Measurements from ENCODE around the gene COPS7B. TPM values are rescaled to one million over a fixed set of nuclear protein-coding genes. Genes with fewer than 3 reads are reported as not detected.
A peak's percentile ranks its signal among the peaks of the same experiment; 100 is the strongest.

Gene COPS7B
- total and polyA plus RNA-seq, 4 donors, result 12.1 to 42.0 (median 30.7) TPM

- H3K4me1 ChIP-seq (ENCODE audit: control insufficient read depth in 1 of 2, insufficient read depth in 2 of 2, low read length in 2 of 2), result peaks cover 2 to 5% of the 10 kb centered on the region in 2 donors
- no peak for ATAC-seq (ENCODE audit: low FRiP score)
- 1 to 2% methylated on average over 12 of the region's 12 CpGs for WGBS, 2 donors
These were observed 4.2 kb upstream of the COPS7B start for GRCh38 chr2:231781798-231782726.

GRCh38 chr2:231785413-231785812 is 832 bp upstream of the COPS7B start:
- intact Hi-C loops (cut with DNase I), result loop anchor here in 1 of 2 donors (10.0 kb wide), 1 partner anchor 181 kb away; no protein-coding TSS in a partner anchor
- WGBS, 2 donors, result 87 to 88% methylated on average over 2 of the region's 2 CpGs

More at GRCh38 chr2:231781798-231782726, 4.2 kb upstream of the COPS7B start:
- intact Hi-C loops (cut with DNase I), result loop anchor here (5.0 to 10.0 kb wide), 2 partner anchors 170 to 177 kb away; no protein-coding TSS in a partner anchor
- H3K4me3 ChIP-seq (ENCODE audit: low read length in 2 of 2), result peak overlapping the region; percentile 86 to 93
- peak overlapping the region in 1 of 2 donors; percentile 81 for H3K27ac ChIP-seq (ENCODE audit: low read depth in 1 of 2, low read length in 2 of 2)
- H3K9me3 ChIP-seq (ENCODE audit: control insufficient read depth, low read length), result no peaks in the 10 kb centered on the region
- DNase-seq, result no peak
- H3K36me3 ChIP-seq (ENCODE audit: control insufficient read depth in 1 of 2, insufficient read depth in 2 of 2, low read length in 1 of 2), result no peaks in the 10 kb centered on the region
- no peaks in the 10 kb centered on the region for H3K27me3 ChIP-seq (ENCODE audit: control insufficient read depth in 1 of 2, insufficient read depth in 2 of 2, low read length in 1 of 2)

DNA sequence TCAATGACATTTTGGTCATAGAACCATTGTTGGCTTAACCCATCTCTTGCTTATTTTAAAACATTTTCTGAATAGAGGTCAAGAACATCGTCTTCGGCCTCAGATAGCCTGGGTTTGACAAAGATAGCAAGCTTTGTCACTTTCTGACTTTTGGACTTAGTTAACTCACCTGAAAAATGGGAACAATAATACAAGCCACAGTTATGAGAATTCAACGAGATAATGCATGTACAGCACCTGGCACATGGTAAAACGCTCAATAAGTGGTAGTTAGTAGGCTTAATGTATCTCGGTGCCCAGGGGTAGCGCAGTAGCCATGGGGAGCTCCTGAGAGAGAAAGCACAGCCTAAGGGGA is 446 bp upstream of the COPS7B start:
- DNase-seq (no peak), ATAC-seq (ENCODE audit: low FRiP score) (no peak)
- no peaks in the 10 kb centered on the region for H3K9me3 ChIP-seq (ENCODE audit: control insufficient read depth, low read length)
- intact Hi-C loops (cut with DNase I), result loop anchor here in 1 of 2 donors (10.0 kb wide), 1 partner anchor 181 kb away; no protein-coding TSS in a partner anchor
- no peaks in the 10 kb centered on the region for H3K36me3 ChIP-seq (ENCODE audit: control insufficient read depth in 1 of 2, insufficient read depth in 2 of 2, low read length in 1 of 2)
- no peak overlapping the region for H3K27ac ChIP-seq (ENCODE audit: low read depth in 1 of 2, low read length in 2 of 2)
- H3K4me3 ChIP-seq (ENCODE audit: low read length in 2 of 2), result peak overlapping the region; percentile 86 to 89
- H3K4me1 ChIP-seq (ENCODE audit: control insufficient read depth in 1 of 2, insufficient read depth in 2 of 2, low read length in 2 of 2), result peaks cover 2 to 10% of the 10 kb centered on the region in 2 donors
- H3K27me3 ChIP-seq (ENCODE audit: control insufficient read depth in 1 of 2, insufficient read depth in 2 of 2, low read length in 1 of 2), result no peaks in the 10 kb centered on the region
- 40% methylated on average over 6 of the region's 6 CpGs for WGBS, 2 donors

More at GRCh38 chr2:231785413-231785812, 832 bp upstream of the COPS7B start:
- ATAC-seq (ENCODE audit: low FRiP score), result no peak
- no peaks in the 10 kb centered on the region for H3K36me3 ChIP-seq (ENCODE audit: control insufficient read depth in 1 of 2, insufficient read depth in 2 of 2, low read length in 1 of 2)
- no peak overlapping the region for H3K27ac ChIP-seq (ENCODE audit: low read depth in 1 of 2, low read length in 2 of 2)
- no peak overlapping the region for H3K4me3 ChIP-seq (ENCODE audit: low read length in 2 of 2)
- H3K27me3 ChIP-seq (ENCODE audit: control insufficient read depth in 1 of 2, insufficient read depth in 2 of 2, low read length in 1 of 2), result no peaks in the 10 kb centered on the region
- no peak for DNase-seq
- H3K4me1 ChIP-seq (ENCODE audit: control insufficient read depth in 1 of 2, insufficient read depth in 2 of 2, low read length in 2 of 2), result peaks cover 2 to 10% of the 10 kb centered on the region in 2 donors
- H3K9me3 ChIP-seq (ENCODE audit: control insufficient read depth, low read length), result no peaks in the 10 kb centered on the region

- no peak for DNase-seq
- intact Hi-C loops (cut with DNase I), result loop anchor here in 1 of 2 donors (10.0 kb wide), 1 partner anchor 182 kb away; no protein-coding TSS in a partner anchor
- Histone ChIP-seq H3K9me3 (ENCODE audit: control insufficient read depth, low read length) (no peaks in the 10 kb centered on the region), H3K27me3 (ENCODE audit: control insufficient read depth in 1 of 2, insufficient read depth in 2 of 2, low read length in 1 of 2) (no peaks in the 10 kb centered on the region), H3K27ac (ENCODE audit: low read depth in 1 of 2, low read length in 2 of 2) (no peak overlapping the region), H3K4me3 (ENCODE audit: low read length in 2 of 2) (peak overlapping the region; percentile 86 to 89), H3K4me1 (ENCODE audit: control insufficient read depth in 1 of 2, insufficient read depth in 2 of 2, low read length in 2 of 2) (peaks cover 2 to 10% of the 10 kb centered on the region in 2 donors), H3K36me3 (ENCODE audit: control insufficient read depth in 1 of 2, insufficient read depth in 2 of 2, low read length in 1 of 2) (peaks cover 4 to 5% of the 10 kb centered on the region in 2 donors)
- 8 to 9% methylated on average over 11 of the region's 11 CpGs for WGBS, 2 donors
- no peak for ATAC-seq (ENCODE audit: low FRiP score)
These were observed 660 bp downstream of the COPS7B start for GRCh38 chr2:231786917-231787292.

DNA sequence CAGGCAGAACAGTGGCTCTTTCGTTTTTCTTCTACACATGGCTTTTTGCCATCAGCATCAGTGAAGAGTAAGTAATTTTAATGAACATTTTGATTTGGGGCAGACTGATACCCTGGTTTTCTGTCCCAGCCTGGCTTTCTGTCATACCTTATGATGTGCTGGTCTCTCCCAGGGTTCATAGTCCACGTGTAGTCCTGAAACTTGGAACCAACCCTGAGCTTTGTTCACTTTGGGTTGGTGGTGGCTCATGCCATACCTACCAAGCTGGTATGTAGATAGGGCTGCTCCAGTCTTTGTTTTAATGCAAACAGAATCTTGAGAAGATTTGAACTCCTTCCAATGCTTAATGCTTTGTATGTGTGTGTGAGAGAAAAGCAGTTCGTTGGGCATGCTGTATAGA is 4.9 kb downstream of the COPS7B start:
- 61 to 69% methylated on average over 3 of the region's 3 CpGs for WGBS, 2 donors
- H3K27me3 ChIP-seq (ENCODE audit: control insufficient read depth in 1 of 2, insufficient read depth in 2 of 2, low read length in 1 of 2), result no peaks in the 10 kb centered on the region
- no peak for ATAC-seq (ENCODE audit: low FRiP score)

GRCh38 chr2:231794383-231794782 is 8.1 kb downstream of the COPS7B start:
- DNase-seq (no peak), ATAC-seq (ENCODE audit: low FRiP score) (no peak)
- H3K9me3 ChIP-seq (ENCODE audit: control insufficient read depth, low read length), result no peaks in the 10 kb centered on the region
- peaks cover 10 to 11% of the 10 kb centered on the region in 2 donors for H3K36me3 ChIP-seq (ENCODE audit: control insufficient read depth in 1 of 2, insufficient read depth in 2 of 2, low read length in 1 of 2)
- H3K27me3 ChIP-seq (ENCODE audit: control insufficient read depth in 1 of 2, insufficient read depth in 2 of 2, low read length in 1 of 2), result no peaks in the 10 kb centered on the region
- WGBS, 2 donors, result 91 to 95% methylated on average over 3 of the region's 3 CpGs
- intact Hi-C loops (cut with DNase I), result no loop called here
- no peaks in the 10 kb centered on the region for H3K4me1 ChIP-seq (ENCODE audit: control insufficient read depth in 1 of 2, insufficient read depth in 2 of 2, low read length in 2 of 2)
- no peak overlapping the region for H3K27ac ChIP-seq (ENCODE audit: low read depth in 1 of 2, low read length in 2 of 2)
- no peak overlapping the region for H3K4me3 ChIP-seq (ENCODE audit: low read length in 2 of 2)

More for the DNA sequence above, 4.9 kb downstream of the COPS7B start:
- H3K4me3 ChIP-seq (ENCODE audit: low read length in 2 of 2), result no peak overlapping the region
- intact Hi-C loops (cut with DNase I), result no loop called here
- DNase-seq, result no peak
- no peak overlapping the region for H3K27ac ChIP-seq (ENCODE audit: low read depth in 1 of 2, low read length in 2 of 2)
- H3K9me3 ChIP-seq (ENCODE audit: control insufficient read depth, low read length), result no peaks in the 10 kb centered on the region
- H3K36me3 ChIP-seq (ENCODE audit: control insufficient read depth in 1 of 2, insufficient read depth in 2 of 2, low read length in 1 of 2), result peaks cover 4 to 9% of the 10 kb centered on the region in 2 donors
- H3K4me1 ChIP-seq (ENCODE audit: control insufficient read depth in 1 of 2, insufficient read depth in 2 of 2, low read length in 2 of 2), result peaks cover 0 to 5% of the 10 kb centered on the region in 2 donors

GRCh38 chr2:231795525-231796327 is 9.5 kb downstream of the COPS7B start:
- Histone ChIP-seq H3K4me1 (ENCODE audit: control insufficient read depth in 1 of 2, insufficient read depth in 2 of 2, low read length in 2 of 2) (no peaks in the 10 kb centered on the region), H3K27ac (ENCODE audit: low read depth in 1 of 2, low read length in 2 of 2) (no peak overlapping the region), H3K9me3 (ENCODE audit: control insufficient read depth, low read length) (no peaks in the 10 kb centered on the region), H3K4me3 (ENCODE audit: low read length in 2 of 2) (no peak overlapping the region), H3K36me3 (ENCODE audit: control insufficient read depth in 1 of 2, insufficient read depth in 2 of 2, low read length in 1 of 2) (peaks cover 10 to 11% of the 10 kb centered on the region in 2 donors), H3K27me3 (ENCODE audit: control insufficient read depth in 1 of 2, insufficient read depth in 2 of 2, low read length in 1 of 2) (no peaks in the 10 kb centered on the region)
- DNase-seq (no peak), ATAC-seq (ENCODE audit: low FRiP score) (no peak)
- intact Hi-C loops (cut with DNase I), result no loop called here
- 83 to 84% methylated on average over 9 of the region's 9 CpGs for WGBS, 2 donors

DNA sequence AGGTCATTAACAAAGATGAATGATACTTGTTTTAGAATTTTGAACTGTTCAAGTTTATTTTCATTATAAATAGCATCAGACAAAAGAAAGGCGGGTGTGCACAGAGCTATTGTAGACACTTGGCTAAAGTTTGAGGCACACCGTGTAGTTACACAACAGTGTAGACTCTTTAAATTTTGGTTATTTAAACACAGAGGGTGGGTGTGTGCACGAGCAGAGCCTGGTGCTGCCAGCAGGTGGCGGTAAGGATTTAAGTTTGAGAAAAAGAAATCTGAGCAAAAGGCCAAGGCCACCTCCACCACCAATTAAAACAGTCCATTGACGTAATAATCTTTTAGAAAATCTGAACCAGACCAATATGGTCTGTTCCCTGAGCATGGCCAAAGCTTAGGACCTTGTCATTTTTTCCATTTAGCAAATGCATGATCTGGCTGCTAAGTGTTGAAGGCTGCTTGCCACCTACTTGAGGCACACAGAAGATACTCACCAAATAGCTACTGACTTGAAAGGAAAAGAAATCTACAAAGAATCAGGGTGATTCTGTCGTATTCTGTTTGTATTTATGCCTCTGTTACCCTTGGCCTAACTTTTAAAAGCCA is 14.3 kb downstream of the COPS7B start:
- ATAC-seq (ENCODE audit: low FRiP score) (no peak), DNase-seq (no peak)
- 39 to 45% methylated on average over 6 of the region's 6 CpGs for WGBS, 2 donors
- intact Hi-C loops (cut with DNase I), result no loop called here
- H3K4me3 ChIP-seq (ENCODE audit: low read length in 2 of 2), result no peak overlapping the region
- H3K27me3 ChIP-seq (ENCODE audit: control insufficient read depth in 1 of 2, insufficient read depth in 2 of 2, low read length in 1 of 2), result no peaks in the 10 kb centered on the region
- peaks cover 4 to 11% of the 10 kb centered on the region in 2 donors for H3K36me3 ChIP-seq (ENCODE audit: control insufficient read depth in 1 of 2, insufficient read depth in 2 of 2, low read length in 1 of 2)
- H3K4me1 ChIP-seq (ENCODE audit: control insufficient read depth in 1 of 2, insufficient read depth in 2 of 2, low read length in 2 of 2), result no peaks in the 10 kb centered on the region
- H3K9me3 ChIP-seq (ENCODE audit: control insufficient read depth, low read length), result no peaks in the 10 kb centered on the region
- no peak overlapping the region for H3K27ac ChIP-seq (ENCODE audit: low read depth in 1 of 2, low read length in 2 of 2)
